Medulla oblongata (tissue), 1 donor: ENCODE results near the gene ABTB2.
"Not testable (repeated sequence)": the region's sequence is repeated elsewhere in the genome, so short reads cannot be mapped to it uniquely, and the experiment has no call there.

Source experiments
- DNase-seq: peaks from one replicate; pipeline ENCODE4 v3.0.0-alpha.2; 2015; ENCODE audit errors: extremely low spot score

Gene ABTB2

DNA sequence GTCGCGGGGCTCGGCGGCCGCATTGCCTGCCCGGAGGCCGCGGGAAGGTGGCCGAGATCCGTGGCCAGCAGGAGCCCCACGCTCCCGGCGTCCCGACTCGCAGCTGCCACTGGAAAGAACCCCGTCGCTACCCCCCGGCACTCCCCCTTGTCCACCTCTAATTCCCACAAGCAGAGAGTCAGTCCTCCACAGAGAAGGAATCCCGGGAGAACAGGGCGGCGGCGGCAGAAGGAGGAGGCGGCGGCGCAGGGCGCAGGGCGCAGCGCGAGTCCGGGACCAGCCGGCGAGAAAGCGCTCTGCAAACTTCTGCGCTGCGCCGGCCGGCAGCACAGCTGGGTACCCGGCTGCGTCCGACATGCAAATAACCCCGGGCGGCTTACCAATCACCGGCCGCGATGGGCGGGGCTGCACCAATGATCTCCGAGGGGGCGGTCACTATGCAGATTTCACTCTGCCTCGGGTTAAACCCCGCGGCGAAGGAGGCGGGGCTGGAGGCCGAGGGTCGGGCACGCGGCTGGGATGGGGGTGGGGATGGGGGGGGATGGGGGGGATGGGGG lies at the start of gene ABTB2:
Gene ABTB2, minus strand, starts transcription at position 310 of the 557 bp plus-strand sequence.
- peak; percentile 98 for DNase-seq

DNA sequence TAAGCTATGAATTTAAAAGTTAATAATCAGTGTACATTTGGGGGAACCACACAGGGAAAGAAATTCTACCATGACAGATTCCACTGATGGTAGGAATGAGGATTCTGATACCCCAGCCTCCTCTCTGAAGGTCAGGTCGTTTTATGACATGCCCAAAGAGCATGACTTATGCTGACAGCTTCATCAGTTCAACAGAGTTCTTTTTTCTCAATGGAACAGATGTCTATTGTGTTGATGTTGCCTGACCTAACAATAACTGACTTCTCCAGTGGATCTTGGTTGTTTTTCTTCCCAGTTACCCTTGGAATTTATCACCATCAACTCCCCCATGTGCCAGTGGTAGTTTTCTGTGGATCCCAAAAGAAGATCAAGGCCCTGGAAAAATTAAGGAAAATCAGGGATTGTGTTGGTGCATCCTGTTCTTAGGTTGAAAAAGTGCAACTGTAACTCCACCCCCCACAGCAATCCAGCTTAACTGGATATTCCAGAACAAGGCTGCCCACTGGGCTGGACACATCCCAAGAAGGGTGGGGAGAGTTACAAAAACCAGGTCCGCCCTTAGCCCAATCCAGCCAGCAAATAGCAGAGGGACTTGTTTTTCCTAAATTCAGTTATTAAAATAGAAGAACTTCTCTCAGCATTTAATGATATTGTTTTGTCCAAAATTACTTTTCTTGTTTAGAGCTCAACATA lies 49.5 kb upstream of the ABTB2 start:
- peak; percentile 55 for DNase-seq

- DNase-seq, result no peak
Observed at GRCh38 chr11:34406413-34406812, 48.6 kb upstream of the ABTB2 start.

DNA sequence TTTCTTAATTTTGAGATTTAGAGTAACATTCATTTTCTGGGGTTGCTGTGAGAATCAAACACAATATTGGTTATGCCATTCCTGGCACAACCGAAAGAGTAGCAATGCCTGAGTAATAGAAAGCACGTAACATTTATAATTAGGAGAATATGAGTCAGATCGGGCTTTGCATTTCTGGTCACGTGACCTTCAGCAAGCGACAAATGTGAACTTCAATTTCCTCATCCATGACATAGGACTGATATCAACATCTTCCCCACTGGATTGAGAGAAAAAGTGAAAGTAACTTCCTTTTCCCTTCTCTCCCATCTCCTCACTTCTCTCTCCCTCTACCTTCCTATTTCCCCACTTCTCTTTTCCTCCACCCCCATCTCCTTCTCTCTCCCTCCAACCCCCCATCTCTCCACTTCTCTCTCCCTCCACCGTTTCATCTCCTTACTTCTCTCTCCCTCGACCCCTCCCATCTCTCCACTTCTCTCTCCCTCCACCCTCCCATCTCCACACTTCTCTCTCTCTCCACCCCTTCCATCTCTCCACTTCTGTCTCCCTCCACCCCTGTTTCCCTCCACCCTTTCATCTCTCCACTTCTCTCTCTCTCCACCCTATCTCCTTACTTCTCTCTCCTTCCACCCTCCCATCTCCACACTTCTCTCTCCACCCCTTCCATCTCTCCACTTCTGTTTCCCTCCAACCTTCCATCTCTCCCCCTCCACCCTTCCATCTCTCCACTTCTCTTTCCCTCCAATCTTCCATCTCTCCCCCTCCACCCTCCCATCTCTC lies 47.5 kb upstream of the ABTB2 start:
- no peak for DNase-seq

DNA sequence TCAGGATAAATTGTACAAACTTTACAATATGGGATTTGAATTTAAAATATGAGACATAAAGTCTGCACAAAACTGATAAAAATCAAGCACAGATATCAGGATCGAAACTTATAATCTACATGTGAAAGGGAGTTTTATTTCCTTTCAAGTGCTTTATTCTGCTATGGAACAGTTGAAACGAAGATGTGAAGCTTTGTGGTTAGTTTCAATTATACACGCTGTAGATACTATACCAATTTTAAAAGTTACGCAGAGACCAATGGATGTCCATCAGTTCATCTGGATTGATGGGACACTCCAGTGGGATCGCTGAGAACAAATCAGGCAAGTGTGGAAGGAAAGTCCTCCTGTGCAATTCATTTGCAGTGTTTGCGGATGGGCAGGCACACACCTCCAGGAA lies 46.5 kb upstream of the ABTB2 start:
- no peak for DNase-seq

GRCh38 chr11:34403431-34403830 lies 45.6 kb upstream of the ABTB2 start:
- DNase-seq, result no peak

DNA sequence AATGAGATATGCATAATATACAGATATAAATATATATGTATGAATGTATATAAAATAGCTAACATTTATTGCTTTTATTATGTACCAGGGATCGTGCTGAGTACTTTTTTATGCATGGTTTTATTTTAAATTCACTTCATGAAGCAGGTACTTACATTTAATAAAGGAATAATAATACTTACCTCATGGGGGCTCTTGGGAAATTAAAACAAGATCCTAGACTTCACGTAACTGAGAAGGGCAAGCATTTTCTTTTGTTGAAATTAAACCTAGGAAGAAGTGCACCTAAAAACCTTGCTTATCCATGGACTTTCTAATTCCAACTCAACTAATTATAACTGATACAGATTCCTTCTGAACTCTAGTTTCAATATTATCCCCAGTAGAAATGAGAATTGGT lies 40.0 kb upstream of the ABTB2 start:
- DNase-seq, result no peak

DNA sequence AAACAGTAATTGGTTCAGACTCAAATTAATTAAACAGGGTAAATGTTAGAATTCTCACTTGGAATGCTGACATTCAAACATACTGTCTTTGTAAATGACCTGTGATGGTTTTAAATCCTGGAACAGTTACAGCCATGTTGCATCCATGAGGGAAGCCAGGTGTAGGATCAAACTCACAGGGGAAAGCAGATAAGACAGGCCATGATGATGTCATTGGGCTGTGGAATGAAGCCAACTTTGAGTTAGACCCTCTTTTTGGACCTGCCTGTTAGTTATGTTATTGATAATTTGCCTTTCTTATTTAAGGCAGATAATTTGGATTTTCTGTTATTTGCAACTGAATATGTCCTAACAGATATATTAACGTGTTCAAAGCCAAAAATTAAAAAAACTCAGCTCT lies 39.3 kb upstream of the ABTB2 start:
- DNase-seq, result no peak

DNA sequence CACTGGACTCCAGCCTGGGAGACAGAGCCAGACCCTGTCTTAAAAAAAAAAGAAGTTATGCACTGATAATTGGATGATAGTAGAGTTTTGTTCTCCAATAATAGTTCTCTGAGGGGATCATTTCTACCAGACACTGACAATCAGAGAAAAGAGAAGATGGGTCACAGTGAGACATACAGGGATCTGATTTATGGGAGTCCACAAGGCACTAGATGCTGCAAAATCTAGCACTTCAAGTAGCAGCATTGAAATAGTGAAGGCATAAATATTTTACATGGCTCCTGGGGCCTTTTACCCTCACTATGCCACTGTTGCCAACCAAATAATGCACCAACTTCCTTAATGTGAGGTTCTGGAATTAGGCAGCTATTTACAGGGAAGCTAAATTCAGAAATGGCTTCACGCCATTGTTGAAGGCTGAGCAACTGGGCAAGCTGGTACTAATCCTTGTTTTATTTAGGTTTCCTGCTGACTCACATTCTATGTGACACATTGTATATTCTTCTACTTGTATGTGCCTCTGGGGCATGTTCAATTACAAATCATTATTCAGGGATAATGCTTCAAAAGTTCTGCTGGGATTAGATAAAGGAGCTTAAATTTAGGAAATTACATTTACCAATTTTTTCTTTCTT lies 38.2 kb upstream of the ABTB2 start:
- DNase-seq, result no peak

- DNase-seq, result no peak
Observed at GRCh38 chr11:34394771-34395300, 37.0 kb upstream of the ABTB2 start.

DNA sequence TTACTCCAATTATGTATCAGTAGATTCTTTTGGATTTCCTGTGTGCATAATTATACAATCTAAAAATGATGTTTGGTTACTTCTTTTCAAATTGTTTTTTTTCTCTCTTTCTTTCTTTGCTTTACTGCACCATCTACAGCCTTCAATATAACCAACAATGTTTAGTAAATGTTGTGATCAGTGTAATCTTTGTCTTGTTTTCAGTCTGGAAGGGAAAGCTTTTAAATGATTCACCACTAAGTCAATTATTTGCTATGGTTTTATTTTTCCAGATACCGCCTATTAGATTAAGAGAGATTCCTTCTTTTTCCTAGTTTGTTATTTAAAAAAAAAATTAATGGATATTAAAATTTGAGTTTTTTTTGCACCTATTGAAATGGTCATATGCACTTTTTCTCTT lies 29.8 kb upstream of the ABTB2 start:
- no peak for DNase-seq

- not testable (repeated sequence) for DNase-seq
Observed at GRCh38 chr11:34386356-34386755, 28.5 kb upstream of the ABTB2 start.

DNA sequence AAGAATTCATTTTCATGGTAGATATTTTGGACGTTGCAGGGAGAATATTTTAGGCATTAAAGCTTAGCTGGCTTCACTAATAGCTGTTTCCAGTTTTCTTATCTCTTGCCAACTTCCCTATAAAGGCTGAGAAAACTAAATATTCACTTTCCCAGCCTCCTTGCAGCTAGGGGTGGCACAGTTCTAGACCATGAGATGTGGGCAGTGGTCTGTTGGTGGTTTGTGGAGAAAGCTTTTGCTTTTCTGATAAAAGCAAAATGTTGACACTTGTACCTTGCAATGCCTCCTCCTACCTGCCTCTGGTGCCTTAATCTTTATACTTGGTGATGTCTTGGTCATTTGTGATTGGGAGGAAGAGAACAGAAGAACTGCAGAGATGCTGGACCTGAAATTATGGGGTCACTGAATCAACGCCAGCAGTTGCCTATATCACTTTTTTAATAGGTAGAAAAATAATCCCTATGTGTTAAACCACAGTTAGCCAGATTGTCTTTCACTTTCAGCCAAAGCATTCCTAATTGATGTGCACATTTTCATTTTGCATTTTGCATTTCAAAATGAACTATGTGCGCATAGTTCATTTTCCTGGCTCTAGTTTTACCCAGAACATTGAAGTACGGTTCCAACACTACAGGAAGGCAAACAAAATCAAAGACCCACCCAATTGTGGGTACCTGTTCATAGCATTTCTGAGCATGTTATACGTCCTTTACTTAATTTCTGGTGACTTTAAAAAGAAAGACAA lies 24.9 kb upstream of the ABTB2 start:
- no peak for DNase-seq

- DNase-seq, result no peak
Observed at GRCh38 chr11:34381775-34382174, 24.0 kb upstream of the ABTB2 start.

- DNase-seq, result no peak
Observed at GRCh38 chr11:34380696-34381095, 22.9 kb upstream of the ABTB2 start.

DNA sequence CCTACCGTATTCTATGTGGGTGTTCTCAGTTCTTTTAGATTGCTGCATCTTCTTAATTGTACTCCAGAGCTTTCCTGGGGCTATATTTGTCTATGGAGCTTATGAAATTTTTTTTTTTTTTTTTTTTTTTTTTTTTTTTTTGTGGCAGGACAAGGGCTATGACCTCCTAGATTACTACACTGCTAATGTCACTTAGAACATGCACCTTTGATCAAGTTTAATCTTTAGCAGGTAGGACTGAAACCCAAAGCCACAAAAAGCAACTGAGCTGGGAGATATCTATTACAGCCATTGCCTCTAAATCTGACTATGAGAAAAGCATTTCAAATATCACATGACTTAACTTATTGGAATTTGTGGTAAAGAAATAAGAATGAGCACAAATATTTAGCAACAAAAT lies 21.7 kb upstream of the ABTB2 start:
- DNase-seq, result no peak

- no peak for DNase-seq
Observed at GRCh38 chr11:34379079-34379478, 21.3 kb upstream of the ABTB2 start.

DNA sequence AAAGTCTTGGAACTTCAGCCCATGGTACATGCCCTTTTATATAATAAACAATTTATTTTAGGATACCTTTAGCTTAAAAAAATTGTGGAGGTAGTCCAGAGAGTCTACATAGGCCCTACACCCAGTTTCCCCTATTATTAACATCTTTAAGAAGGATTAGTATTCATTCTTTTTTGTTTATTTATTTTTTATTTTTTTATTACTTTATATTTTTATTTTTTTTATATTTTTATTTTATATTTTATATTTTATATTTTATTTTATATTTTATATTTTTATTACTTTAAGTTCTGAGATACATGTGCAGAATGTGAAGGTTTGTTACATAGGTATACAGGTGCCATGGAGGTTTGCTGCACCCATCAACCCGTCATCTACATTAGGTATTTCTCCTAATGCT lies 15.9 kb upstream of the ABTB2 start:
- DNase-seq, result no peak

DNA sequence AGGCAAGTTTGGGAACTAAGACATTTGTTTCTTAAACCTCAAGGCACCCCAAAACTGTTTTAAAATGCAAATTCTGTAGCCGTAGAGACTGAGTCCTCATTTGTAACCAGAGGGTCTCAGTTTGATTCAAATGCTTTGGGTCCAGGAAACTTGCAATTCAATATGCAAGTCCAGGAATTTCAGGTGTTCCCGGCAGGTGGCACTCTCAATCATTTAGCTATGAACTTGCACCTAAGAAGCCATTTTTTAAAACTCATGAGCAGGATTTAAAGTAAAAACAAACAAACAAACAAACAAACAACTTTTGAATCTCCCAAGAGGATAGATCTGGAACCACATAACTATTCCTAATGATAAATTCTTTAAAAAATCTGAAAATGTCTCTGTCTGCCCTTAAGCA lies 8.7 kb upstream of the ABTB2 start:
- DNase-seq, result no peak

- no peak for DNase-seq
Observed at GRCh38 chr11:34364102-34364501, 6.3 kb upstream of the ABTB2 start.

DNA sequence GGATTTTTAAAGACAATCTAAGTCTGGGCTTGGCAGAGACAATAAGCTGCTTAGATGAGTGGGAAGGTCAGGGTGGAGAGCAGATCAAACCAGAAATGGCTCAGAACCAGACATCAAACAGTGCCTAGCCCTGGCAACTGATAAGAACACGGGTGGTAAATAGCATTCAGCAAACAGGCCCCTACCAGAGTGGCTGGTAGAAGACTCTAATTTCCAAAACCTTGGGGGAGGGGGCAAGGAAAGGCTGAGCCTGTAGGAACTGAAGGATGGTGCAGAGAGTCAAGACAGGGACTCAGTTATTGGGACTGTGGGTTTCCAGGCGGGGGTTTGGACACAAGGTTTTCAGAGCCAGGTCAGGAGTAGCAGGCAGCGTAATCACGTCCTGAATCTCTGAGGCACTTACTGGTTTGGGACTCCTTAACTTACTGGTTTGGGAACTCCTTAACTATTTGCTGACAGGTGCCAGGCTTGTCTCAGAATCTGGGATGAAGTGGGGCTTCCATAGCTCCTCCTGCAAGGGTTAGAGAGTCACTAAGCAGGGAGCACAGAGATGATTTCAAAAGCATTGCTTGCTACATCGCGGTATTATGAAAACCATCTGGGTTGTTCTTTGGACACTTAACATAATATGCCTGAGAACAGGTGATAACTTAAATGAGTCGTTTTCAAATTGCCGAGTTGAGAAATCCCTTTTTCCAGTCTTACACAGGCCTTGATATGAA lies 5.7 kb upstream of the ABTB2 start:
- no peak for DNase-seq
